HEK293 (cell line): Measurements from ENCODE around the gene NIPAL1.

Experiments used
- CTCF ChIA-PET: fragments of 350-600 bp; formaldehyde crosslinking; extraction: SDS; loops from one replicate; lab custom pipeline; 2021; ENCODE audit warnings: antibody characterized with exemption; lab: Yijun Ruan, JAX
- POLR2A ChIA-PET: fragments of 300-600 bp; formaldehyde crosslinking; extraction: SDS; loops from one replicate; lab custom pipeline; 2020; ENCODE audit warnings: antibody characterized with exemption, inconsistent platforms; lab: Yijun Ruan, JAX
- H3K27ac ChIP-seq: fragments of 200-500 bp; sonication (Bioruptor generic); 2 replicates; pipeline ENCODE4 v1.5.1; 2014; ENCODE audit warnings: low read depth, low read length, control low read depth, inconsistent platforms; ENCODE audit errors: extremely low read depth
- H3K36me3 ChIP-seq, 2 experiments: fragments of 200-500 bp in 1 of 2; sonication (Bioruptor generic) in 1 of 2; 1 replicate in 1 of 2; 2 replicates in 1 of 2; pipeline ENCODE4 v1.5.1; 2014 to 2017; ENCODE audit warnings: inconsistent platforms in 2 of 2, low read length in 2 of 2; ENCODE audit not compliant: control insufficient read depth in 2 of 2, insufficient read depth in 1 of 2
- H3K4me1 ChIP-seq: fragments of 200-500 bp; sonication (Bioruptor generic); 2 replicates; pipeline ENCODE4 v1.5.1; 2014; ENCODE audit warnings: mild to moderate bottlenecking, low read length, inconsistent platforms; ENCODE audit not compliant: control insufficient read depth, insufficient read depth
- H3K4me3 ChIP-seq: 2 replicates; pipeline ENCODE4 v1.5.1; 2011; ENCODE audit warnings: low read depth, mild to moderate bottlenecking, control low read depth, low read length, moderate library complexity
- H3K9me3 ChIP-seq: fragments of 200-500 bp; sonication (Bioruptor generic); 2 replicates; pipeline ENCODE4 v1.5.1; 2014; ENCODE audit warnings: low read depth, low read length, inconsistent platforms; ENCODE audit not compliant: control insufficient read depth, insufficient read depth
- BCL11A ChIP-seq: fragments of 450-650 bp; formaldehyde crosslinking; IDR thresholded peaks from 2 replicates; pipeline ENCODE4 v1.5.1; 2016; ENCODE audit warnings: low read depth, missing biosample characterization, missing genetic modification characterization
- EGR2 ChIP-seq: fragments of 450-650 bp; formaldehyde crosslinking; IDR thresholded peaks from 2 replicates; pipeline ENCODE4 v1.5.1; 2016; ENCODE audit warnings: low read depth, missing biosample characterization, missing genetic modification characterization
- GLI2 ChIP-seq: fragments of 450-650 bp; formaldehyde crosslinking; IDR thresholded peaks from 2 replicates; pipeline ENCODE4; 2017; ENCODE audit warnings: missing biosample characterization, missing genetic modification characterization, low read depth, borderline replicate concordance
- GLIS1 ChIP-seq: fragments of 450-650 bp; formaldehyde crosslinking; IDR thresholded peaks from 2 replicates; pipeline ENCODE4 v1.5.1; 2016; ENCODE audit warnings: missing biosample characterization, missing genetic modification characterization
- HOXC10 ChIP-seq: sonication (generic); formaldehyde crosslinking; IDR thresholded peaks from 2 replicates; pipeline ENCODE4 v1.8.1; 2023; ENCODE audit warnings: mild to moderate bottlenecking, missing genetic modification reagents
- HOXD13 ChIP-seq: sonication (generic); formaldehyde crosslinking; IDR thresholded peaks from 2 replicates; pipeline ENCODE4 v1.8.0; 2022; ENCODE audit warnings: missing genetic modification reagents, borderline replicate concordance
- KLF10 ChIP-seq: fragments of 450-650 bp; IDR thresholded peaks from 2 replicates; pipeline ENCODE4 v1.5.1; 2018; ENCODE audit warnings: missing biosample characterization, mild to moderate bottlenecking, missing genetic modification characterization
- OSR2 ChIP-seq: fragments of 450-650 bp; formaldehyde crosslinking; IDR thresholded peaks from 2 replicates; pipeline ENCODE4 v1.5.1; 2016; ENCODE audit warnings: missing biosample characterization, missing genetic modification characterization
- PRDM1 ChIP-seq: fragments of 450-650 bp; formaldehyde crosslinking; IDR thresholded peaks from 2 replicates; pipeline ENCODE4; 2016; ENCODE audit warnings: missing biosample characterization, missing genetic modification characterization
- SETDB1 ChIP-seq: IDR thresholded peaks from one replicate; pipeline ENCODE4 v1.6.1; 2017; ENCODE audit warnings: mild to moderate bottlenecking, low read length, moderate library complexity, mixed read lengths; ENCODE audit not compliant: insufficient read length
- SP3 ChIP-seq: fragments of 450-650 bp; formaldehyde crosslinking; IDR thresholded peaks from 2 replicates; pipeline ENCODE4 v1.5.1; 2016; ENCODE audit warnings: missing biosample characterization, missing genetic modification characterization
- TCF7L2 ChIP-seq: IDR thresholded peaks from 2 replicates; pipeline ENCODE4 v1.6.1; 2011; ENCODE audit warnings: low read depth, mild to moderate bottlenecking, inconsistent platforms, low read length, moderate library complexity, borderline replicate concordance
- YY2 ChIP-seq: fragments of 450-650 bp; formaldehyde crosslinking; IDR thresholded peaks from 2 replicates; pipeline ENCODE4 v1.5.1; 2016; ENCODE audit warnings: missing biosample characterization, missing genetic modification characterization
- ZEB2 ChIP-seq: fragments of 450-650 bp; formaldehyde crosslinking; IDR thresholded peaks from 2 replicates; pipeline ENCODE4 v1.5.1; 2016; ENCODE audit warnings: missing biosample characterization, missing genetic modification characterization
- ZFP41 ChIP-seq: fragments of 450-650 bp; formaldehyde crosslinking; IDR thresholded peaks from 2 replicates; pipeline ENCODE4 v1.5.1; 2016; ENCODE audit warnings: missing biosample characterization, missing genetic modification characterization, borderline replicate concordance
- ZNF16 ChIP-seq: fragments of 450-650 bp; formaldehyde crosslinking; IDR thresholded peaks from 2 replicates; pipeline ENCODE4 v1.5.1; 2016; ENCODE audit warnings: low read depth, missing biosample characterization, missing genetic modification characterization
- ZNF248 ChIP-seq: fragments of 450-650 bp; formaldehyde crosslinking; IDR thresholded peaks from 2 replicates; pipeline ENCODE4 v1.5.1; 2017; ENCODE audit warnings: missing biosample characterization, missing genetic modification characterization
- ZNF292 ChIP-seq: fragments of 450-650 bp; formaldehyde crosslinking; IDR thresholded peaks from 2 replicates; pipeline ENCODE4 v1.5.1; 2016; ENCODE audit warnings: low read depth, missing biosample characterization, missing genetic modification characterization, borderline replicate concordance
- ZNF391 ChIP-seq: fragments of 450-650 bp; formaldehyde crosslinking; IDR thresholded peaks from 2 replicates; pipeline ENCODE4 v1.5.1; 2016; ENCODE audit warnings: low read depth, missing biosample characterization, missing genetic modification characterization, borderline replicate concordance
- ZNF433 ChIP-seq: fragments of 450-650 bp; formaldehyde crosslinking; IDR thresholded peaks from 2 replicates; pipeline ENCODE4 v1.5.1; 2016; ENCODE audit warnings: missing biosample characterization, missing genetic modification characterization, low read depth
- ZNF501 ChIP-seq: fragments of 450-650 bp; formaldehyde crosslinking; IDR thresholded peaks from 2 replicates; pipeline ENCODE4 v1.5.1; 2016; ENCODE audit warnings: missing biosample characterization, missing genetic modification characterization
- ZNF560 ChIP-seq: fragments of 450-650 bp; formaldehyde crosslinking; IDR thresholded peaks from 2 replicates; pipeline ENCODE4 v1.5.1; 2017; ENCODE audit warnings: missing biosample characterization, missing genetic modification characterization, borderline replicate concordance
- ZNF596 ChIP-seq: fragments of 450-650 bp; IDR thresholded peaks from 2 replicates; pipeline ENCODE4 v1.5.0; 2018; ENCODE audit warnings: missing biosample characterization, mild to moderate bottlenecking, missing genetic modification characterization, moderate library complexity
- ZNF639 ChIP-seq: fragments of 450-650 bp; formaldehyde crosslinking; IDR thresholded peaks from 2 replicates; pipeline ENCODE4 v1.5.1; 2016; ENCODE audit warnings: missing biosample characterization, missing genetic modification characterization
- ZNF704 ChIP-seq: fragments of 450-650 bp; formaldehyde crosslinking; IDR thresholded peaks from 2 replicates; pipeline ENCODE4 v1.5.1; 2016; ENCODE audit warnings: missing biosample characterization, missing genetic modification characterization
- ZNF747 ChIP-seq: fragments of 450-650 bp; formaldehyde crosslinking; IDR thresholded peaks from 2 replicates; pipeline ENCODE4 v1.5.1; 2016; ENCODE audit warnings: missing biosample characterization, missing genetic modification characterization
- ZNF777 ChIP-seq: fragments of 450-650 bp; formaldehyde crosslinking; IDR thresholded peaks from 2 replicates; pipeline ENCODE4 v1.5.1; 2017; ENCODE audit warnings: missing biosample characterization, missing genetic modification characterization, borderline replicate concordance
- ZSCAN4 ChIP-seq: fragments of 450-650 bp; formaldehyde crosslinking; IDR thresholded peaks from 2 replicates; pipeline ENCODE4 v1.5.1; 2017; ENCODE audit warnings: missing biosample characterization, missing genetic modification characterization

Gene NIPAL1

GRCh38 chr4:48079972-48080391 is 63.4 kb downstream of the NIPAL1 start (continued):
- no peak for TF ChIP-seq HOXD13 (CRISPR knock-in tag)
- no peak for TF ChIP-seq ZNF501
- no peak for TF ChIP-seq YY2 (tag by site-specific recombination)
- no peak for TF ChIP-seq ZNF639
- TF ChIP-seq ZFP41 (tag by site-specific recombination): no peak
- peak; percentile 76 for TF ChIP-seq SETDB1

GRCh38 chr4:48081196-48081595 is 64.6 kb downstream of the NIPAL1 start:
- POLR2A ChIA-PET: no interaction called here
- TF ChIP-seq TCF7L2 (no peak), KLF10 (tag by site-specific recombination) (no peak), ZNF596 (tag by site-specific recombination) (no peak), BCL11A (tag by site-specific recombination) (no peak), HOXC10 (CRISPR knock-in tag) (no peak), ZNF292 (tag by site-specific recombination) (no peak), ZNF16 (no peak), OSR2 (tag by site-specific recombination) (no peak), ZNF747 (tag by site-specific recombination) (no peak), ZNF704 (no peak), PRDM1 (tag by site-specific recombination) (no peak), GLIS1 (tag by site-specific recombination) (no peak), ZSCAN4 (tag by site-specific recombination) (no peak), ZNF777 (tag by site-specific recombination) (no peak), SP3 (tag by site-specific recombination) (no peak), ZEB2 (tag by site-specific recombination) (no peak), ZNF560 (tag by site-specific recombination) (no peak)
- TF ChIP-seq, all 188 proteins: peak for 0
- Histone ChIP-seq H3K27ac (no peak overlapping the region), H3K9me3 (no peaks in the 10 kb centered on the region), H3K4me1 (peaks cover 5% of the 10 kb centered on the region; the same call in 1 of the 2 replicates), H3K36me3 (no peaks in the 10 kb centered on the region), H3K4me3 (no peak overlapping the region)
- CTCF ChIA-PET: no interaction called here

GRCh38 chr4:48082956-48083355 is 66.4 kb downstream of the NIPAL1 start:
- H3K9me3 ChIP-seq: no peaks in the 10 kb centered on the region
- CTCF ChIA-PET: interaction anchor here (1.6 kb wide), 1 partner anchor 27 kb away, joined by 7 read pairs; no protein-coding TSS in a partner anchor
- peaks cover 5% of the 10 kb centered on the region; the same call in 1 of the 2 replicates for H3K4me1 ChIP-seq
- H3K27ac ChIP-seq: no peak overlapping the region
- POLR2A ChIA-PET: interaction anchor here (0.9 kb wide), 1 partner anchor 64 kb away, joined by 3 read pairs; no protein-coding TSS in a partner anchor
- no peaks in the 10 kb centered on the region for H3K36me3 ChIP-seq
- H3K4me3 ChIP-seq: no peak overlapping the region
- TF ChIP-seq ZNF16: no peak
- no peak for TF ChIP-seq ZNF391 (tag by site-specific recombination)
- TF ChIP-seq ZNF433 (tag by site-specific recombination): no peak
- no peak for TF ChIP-seq ZNF248 (tag by site-specific recombination)
- TF ChIP-seq EGR2 (tag by site-specific recombination): no peak
- TF ChIP-seq ZFP41 (tag by site-specific recombination): no peak
- TF ChIP-seq HOXC10 (CRISPR knock-in tag): no peak
- TF ChIP-seq ZEB2 (tag by site-specific recombination): no peak
- TF ChIP-seq GLI2 (tag by site-specific recombination): no peak
